PC-9 (cell line): ENCODE results near the gene SGMS1.

Experiments used
- EZH2 ChIP-seq: fragments of 200-600 bp; sonication (generic); IDR thresholded peaks from 2 replicates; pipeline ENCODE4 v1.8.0; 2017; ENCODE audit warnings: antibody characterized with exemption, low read depth
- TF ChIP-seq, protein P1 (sequence below): fragments of 200-600 bp; sonication (generic); conservative IDR thresholded peaks from 2 replicates; pipeline ENCODE4 v1.6.1; 2017; ENCODE audit warnings: mixed run types, antibody characterized with exemption, mild to moderate bottlenecking, moderate library complexity

- TF ChIP-seq, protein P1, sequence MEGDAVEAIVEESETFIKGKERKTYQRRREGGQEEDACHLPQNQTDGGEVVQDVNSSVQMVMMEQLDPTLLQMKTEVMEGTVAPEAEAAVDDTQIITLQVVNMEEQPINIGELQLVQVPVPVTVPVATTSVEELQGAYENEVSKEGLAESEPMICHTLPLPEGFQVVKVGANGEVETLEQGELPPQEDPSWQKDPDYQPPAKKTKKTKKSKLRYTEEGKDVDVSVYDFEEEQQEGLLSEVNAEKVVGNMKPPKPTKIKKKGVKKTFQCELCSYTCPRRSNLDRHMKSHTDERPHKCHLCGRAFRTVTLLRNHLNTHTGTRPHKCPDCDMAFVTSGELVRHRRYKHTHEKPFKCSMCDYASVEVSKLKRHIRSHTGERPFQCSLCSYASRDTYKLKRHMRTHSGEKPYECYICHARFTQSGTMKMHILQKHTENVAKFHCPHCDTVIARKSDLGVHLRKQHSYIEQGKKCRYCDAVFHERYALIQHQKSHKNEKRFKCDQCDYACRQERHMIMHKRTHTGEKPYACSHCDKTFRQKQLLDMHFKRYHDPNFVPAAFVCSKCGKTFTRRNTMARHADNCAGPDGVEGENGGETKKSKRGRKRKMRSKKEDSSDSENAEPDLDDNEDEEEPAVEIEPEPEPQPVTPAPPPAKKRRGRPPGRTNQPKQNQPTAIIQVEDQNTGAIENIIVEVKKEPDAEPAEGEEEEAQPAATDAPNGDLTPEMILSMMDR, result no peak
- TF ChIP-seq EZH2, result no peak
Observed at GRCh38 chr10:50392966-50393718, 230.6 kb downstream of the SGMS1 start.
